Left cardiac atrium (tissue), 4 donors: Measurements from ENCODE around the gene SYT15. TPM values are rescaled to one million over a fixed set of nuclear protein-coding genes. Genes with fewer than 3 reads are reported as not detected.
"Not testable (repeated sequence)": the region's sequence is repeated elsewhere in the genome, so short reads cannot be mapped to it uniquely, and the experiment has no call there.

ENCODE experiments used
- ATAC-seq, 2 donors: fragments of 200-7000 bp; cut with Tn5 transposase; one replicate each; pipeline ENCODE4 v1.9.1; 2020; ENCODE audit warnings: mild to moderate bottlenecking in 2 of 2, moderate library complexity in 2 of 2
- DNase-seq: peaks from one replicate; pipeline ENCODE4 v3.0.0-alpha.2; 2020
- intact Hi-C, 2 donors: fragments of 100-400 bp; cut with DNase I; formaldehyde crosslinking; loops; one replicate each; pipeline versions ENCODE4 v1.14.1 to v1.15.1; 2022 to 2023
- long read RNA-seq: library from polyadenylated mRNA; unstranded; transcript quantifications from one replicate; pipeline ENCODE4 v2.0.0, GENCODE V29; 2021
- total RNA-seq, 2 donors: library from RNA; stranded (reverse); fragmentation: NEBNext Ultra II Directional; extraction: Animal tissue kit (Norgen Biotek cat#: 25700); gene quantifications; one replicate each; pipeline ENCODE4 v1.2.1, GENCODE V29; 2021
- donor health status: DM: no; HTN: yes; CAD: no.
- donor health status: DM: no; HTN: yes; CAD: no; lungs with severe emphysema.
- donor health status: DM: yes; HTN: yes; CAD: no.
- donor health status: Dilated cardiomyopathy.

SYT15 gene
- 1 to 10 TPM; 4.6 to 4.9 TPM for total RNA-seq
- long read RNA-seq, partial matches to known transcripts = 0 of 1 reads
- long read RNA-seq, other reads (novel, unspliced or antisense) = 1 of 1 reads

- DNase-seq, intact Hi-C loops: not testable (repeated sequence)
- ATAC-seq = peak; percentile 42 to 48
These were observed at the start of gene SYT15 for GRCh38 chr10:46578474-46579178. Gene SYT15, plus strand, starts transcription at chr10:46579128. Its CDS starts 41 bp downstream, at chr10:46579169.

- ATAC-seq, intact Hi-C loops: not testable (repeated sequence)
- peak; percentile 11 for DNase-seq
These were observed 49.2 kb upstream of the SYT15 start for GRCh38 chr10:46529742-46530141.

GRCh38 chr10:46530249-46531186 lies 48.4 kb upstream of the SYT15 start:
- intact Hi-C loops = no loop called here
- ATAC-seq (peak in 1 of 2 donors; percentile 74), DNase-seq (peak; percentile 24)

GRCh38 chr10:46532256-46532655 lies 46.7 kb upstream of the SYT15 start:
- DNase-seq = peak; percentile 6
- ATAC-seq, intact Hi-C loops: not testable (repeated sequence)

GRCh38 chr10:46534828-46535524 lies 44.0 kb upstream of the SYT15 start:
- ATAC-seq (no peak), DNase-seq (peak; percentile 15)
- intact Hi-C loops = no loop called here

GRCh38 chr10:46536171-46536570 lies 42.8 kb upstream of the SYT15 start:
- DNase-seq = peak; percentile 12
- ATAC-seq = no peak
- intact Hi-C loops = no loop called here

- no peak for ATAC-seq
- DNase-seq = peak; percentile 9
- intact Hi-C loops = no loop called here
These were observed 42.1 kb upstream of the SYT15 start for GRCh38 chr10:46536781-46537180.

- intact Hi-C loops = no loop called here
- DNase-seq = peak; percentile 2
- no peak for ATAC-seq
These were observed 41.6 kb upstream of the SYT15 start for GRCh38 chr10:46537309-46537708.

- ATAC-seq (no peak), DNase-seq (peak; percentile 2)
- intact Hi-C loops = no loop called here
These were observed 40.8 kb upstream of the SYT15 start for GRCh38 chr10:46538155-46538554.

- DNase-seq (peak; percentile 2), ATAC-seq (no peak)
- intact Hi-C loops = no loop called here
These were observed 40.1 kb upstream of the SYT15 start for GRCh38 chr10:46538717-46539426.

- peak; percentile 11 for DNase-seq
- intact Hi-C loops = no loop called here
- peak in 1 of 2 donors; percentile 19 for ATAC-seq
These were observed 39.1 kb upstream of the SYT15 start for GRCh38 chr10:46539596-46540411.

- intact Hi-C loops = no loop called here
- ATAC-seq (no peak), DNase-seq (peak; percentile 11)
These were observed 38.4 kb upstream of the SYT15 start for GRCh38 chr10:46540412-46541016.

- DNase-seq (peak; percentile 48), ATAC-seq (peak; percentile 17 to 36)
- intact Hi-C loops = no loop called here
These were observed 37.8 kb upstream of the SYT15 start for GRCh38 chr10:46541017-46541661.

GRCh38 chr10:46541735-46542566 lies 37.0 kb upstream of the SYT15 start:
- intact Hi-C loops = no loop called here
- ATAC-seq = no peak
- peak; percentile 18 for DNase-seq

- intact Hi-C loops = no loop called here
- peak; percentile 13 for DNase-seq
- no peak for ATAC-seq
These were observed 36.1 kb upstream of the SYT15 start for GRCh38 chr10:46542567-46543465.
